CD14-positive monocyte (primary cell): ENCODE measurements around the gene ACSL6. TPM values are rescaled to one million over a fixed set of nuclear protein-coding genes. Genes with fewer than 3 reads are reported as not detected.

Experiments
- DNase-seq, 3 donors: peaks; one replicate each; pipeline ENCODE4 v3.0.0-alpha.2; 2011 to 2022
- H2AFZ ChIP-seq: 2 replicates; pipeline ENCODE4 v1.6.0; 2012; ENCODE audit warnings: mild to moderate bottlenecking, low read depth, low read length, inconsistent platforms; ENCODE audit not compliant: insufficient read depth, poor library complexity, severe bottlenecking
- H3K27ac ChIP-seq, 2 donors: 1 replicate in 1 of 2; 2 replicates in 1 of 2; pipeline ENCODE4 v1.5.1; 2012 to 2013; ENCODE audit warnings: low read length in 2 of 2, control low read depth in 1 of 2, inconsistent platforms in 1 of 2, low read depth in 1 of 2, mild to moderate bottlenecking in 1 of 2
- H3K27me3 ChIP-seq, 2 donors: one replicate each; pipeline versions ENCODE4 v1.6.0 to v1.6.1; 2011 to 2013; ENCODE audit warnings: low read length in 2 of 2; ENCODE audit not compliant: control insufficient read depth in 2 of 2, insufficient read depth in 2 of 2
- H3K36me3 ChIP-seq, 2 donors: replicated peaks in 1 of 2; 1 replicate in 1 of 2; 2 replicates in 1 of 2; pipeline versions ENCODE4 v1.5.1 to v1.6.1; 2012 to 2013; ENCODE audit warnings: low read length in 2 of 2, control low read depth in 1 of 2, inconsistent platforms in 1 of 2, mild to moderate bottlenecking in 1 of 2; ENCODE audit not compliant: insufficient read depth in 2 of 2, control insufficient read depth in 1 of 2
- H3K4me1 ChIP-seq, 2 donors: 1 replicate in 1 of 2; 2 replicates in 1 of 2; pipeline versions ENCODE4 v1.5.1 to v1.6.1; 2012 to 2013; ENCODE audit warnings: low read length in 2 of 2, control low read depth in 1 of 2, inconsistent platforms in 1 of 2, mild to moderate bottlenecking in 1 of 2, moderate library complexity in 1 of 2; ENCODE audit not compliant: insufficient read depth in 2 of 2, control insufficient read depth in 1 of 2
- H3K4me2 ChIP-seq: replicated peaks from 2 replicates; pipeline ENCODE3; 2012; ENCODE audit warnings: low read length, moderate library complexity, mild to moderate bottlenecking; ENCODE audit not compliant: poor library complexity, severe bottlenecking; ENCODE audit errors: extremely low read depth
- H3K4me3 ChIP-seq, 3 experiments: fragments of 200-600 bp in 1 of 3; sonication (generic) in 1 of 3; replicated peaks in 1 of 3; 1 replicate in 2 of 3; 2 replicates in 1 of 3; pipeline ENCODE4 v1.5.1; 2011 to 2013; ENCODE audit warnings: low read length in 3 of 3, mild to moderate bottlenecking in 3 of 3, control low read depth in 2 of 3, low read depth in 2 of 3, inconsistent platforms in 1 of 3, moderate library complexity in 1 of 3
- H3K79me2 ChIP-seq: 2 replicates; pipeline ENCODE4 v1.6.0; 2012; ENCODE audit warnings: mild to moderate bottlenecking, control low read depth, inconsistent platforms, low read length, moderate library complexity; ENCODE audit not compliant: insufficient read depth
- H3K9ac ChIP-seq: 2 replicates; pipeline ENCODE4 v1.6.0; 2017; ENCODE audit warnings: low read length, mild to moderate bottlenecking; ENCODE audit not compliant: insufficient read depth, poor library complexity, severe bottlenecking
- H3K9me3 ChIP-seq, 2 donors: replicated peaks in 1 of 2; 1 replicate in 1 of 2; 2 replicates in 1 of 2; pipeline versions ENCODE4 v1.5.1 to v1.6.1; 2012 to 2013; ENCODE audit warnings: low read length in 2 of 2, control low read depth in 1 of 2; ENCODE audit not compliant: control insufficient read depth in 1 of 2, insufficient read depth in 1 of 2
- H4K20me1 ChIP-seq: 2 replicates; pipeline ENCODE4 v1.6.0; 2012; ENCODE audit warnings: mild to moderate bottlenecking, low read length, control low read depth, moderate library complexity; ENCODE audit not compliant: insufficient read depth
- H3K27ac Mint-ChIP-seq, 7 donors: one replicate each; pipeline ENCODE4 v1.8.0; 2020; ENCODE audit warnings: mild to moderate bottlenecking in 7 of 7, mixed read lengths in 7 of 7, moderate library complexity in 6 of 7, inconsistent platforms in 2 of 7
- H3K27me3 Mint-ChIP-seq, 3 donors: one replicate each; pipeline ENCODE4 v1.8.0; 2021 to 2022; ENCODE audit warnings: low read depth in 3 of 3, mild to moderate bottlenecking in 3 of 3, mixed read lengths in 3 of 3, moderate library complexity in 3 of 3, inconsistent platforms in 1 of 3
- H3K36me3 Mint-ChIP-seq, 2 donors: one replicate each; pipeline ENCODE4 v1.8.0; 2020; ENCODE audit warnings: mixed read lengths in 2 of 2, inconsistent platforms in 1 of 2, mild to moderate bottlenecking in 1 of 2
- H3K4me1 Mint-ChIP-seq: one replicate; pipeline ENCODE4 v1.8.0; 2020; ENCODE audit warnings: mild to moderate bottlenecking, mixed read lengths
- H3K4me3 Mint-ChIP-seq, 2 donors: one replicate each; pipeline ENCODE4 v1.8.0; 2020; ENCODE audit warnings: mild to moderate bottlenecking in 2 of 2, mixed read lengths in 2 of 2, moderate library complexity in 1 of 2
- H3K9me3 Mint-ChIP-seq, 7 donors: one replicate each; pipeline ENCODE4 v1.8.0; 2020 to 2022; ENCODE audit warnings: mixed read lengths in 7 of 7, mild to moderate bottlenecking in 6 of 7, moderate library complexity in 6 of 7, inconsistent platforms in 2 of 7
- CTCF ChIP-seq: fragments of 200-600 bp; IDR thresholded peaks from one replicate; pipeline ENCODE4 v1.8.0; 2022; ENCODE audit warnings: antibody characterized with exemption, mild to moderate bottlenecking
- WGBS: methylation state at CpG from one replicate; pipeline ENCODE4 v1.1.5; 2013; ENCODE audit warnings: missing lambda C conversion rate; ENCODE audit not compliant: insufficient coverage; 5-methylcytosine and 5-hydroxymethylcytosine counted together
- intact Hi-C, 2 donors: fragments of 100-400 bp; cut with micrococcal nuclease; formaldehyde crosslinking; loops; one replicate each; pipeline versions ENCODE4 v1.15.0 to v1.15.1; 2023
- polyA plus RNA-seq, 3 donors: library from polyadenylated mRNA; depleted of rRNA in 1 of 3; unstranded in 2 of 3; stranded (reverse) in 1 of 3; fragments of 300-500 nt in 2 of 3; fragments of >200 nt in 1 of 3; fragmentation: Illumina TruSeq in 2 of 3; gene quantifications; 1 replicate in 2 of 3; 2 replicates in 1 of 3; pipeline ENCODE4 v1.2.3, GENCODE V29; 2012 to 2021

Gene ACSL6
- polyA plus RNA-seq, 3 donors, result 0.45 TPM; not detected in 2

GRCh38 chr5:131997727-131998117 lies 13.7 kb downstream of the ACSL6 start:
- no peak for TF ChIP-seq CTCF
- Histone ChIP-seq H3K9me3 (no peaks in the 10 kb centered on the region), H3K9ac (no peak overlapping the region), H3K4me3 (no peak overlapping the region), H3K27me3 (no peaks in the 10 kb centered on the region), H3K36me3 (no peaks in the 10 kb centered on the region), H2AFZ (no peak overlapping the region), H3K4me1 (peaks cover 0 to 3% of the 10 kb centered on the region in 2 donors), H3K27ac (no peak overlapping the region), H3K4me2 (no peak overlapping the region), H4K20me1 (no peaks in the 10 kb centered on the region), H3K79me2 (no peaks in the 10 kb centered on the region)
- H3K9me3 Mint-ChIP-seq, result no peaks in the 10 kb centered on the region
- peak overlapping the region in 1 of 2 donors; percentile 27 for H3K4me3 Mint-ChIP-seq
- WGBS, result 100% methylated on average over 3 of the region's 3 CpGs
- peaks cover 8% of the 10 kb centered on the region for H3K4me1 Mint-ChIP-seq
- peaks cover 7 to 12% (median 11%) of the 10 kb centered on the region in 3 donors for H3K27me3 Mint-ChIP-seq
- no peak overlapping the region for H3K27ac Mint-ChIP-seq
- no peak for DNase-seq
- no peaks in the 10 kb centered on the region for H3K36me3 Mint-ChIP-seq
- intact Hi-C loops, result no loop called here

- H3K4me1 ChIP-seq, result peaks cover 0 to 3% of the 10 kb centered on the region in 2 donors
- intact Hi-C loops, result no loop called here
- H3K27ac ChIP-seq, result no peak overlapping the region
- peaks cover 7 to 15% (median 8%) of the 10 kb centered on the region in 3 donors for H3K27me3 Mint-ChIP-seq
- no peaks in the 10 kb centered on the region for H3K27me3 ChIP-seq
- no peaks in the 10 kb centered on the region for H3K9me3 Mint-ChIP-seq
- H3K79me2 ChIP-seq, result no peaks in the 10 kb centered on the region
- H4K20me1 ChIP-seq, result no peaks in the 10 kb centered on the region
- no peak for TF ChIP-seq CTCF
- no peaks in the 10 kb centered on the region for H3K36me3 ChIP-seq
- peaks cover 8% of the 10 kb centered on the region for H3K4me1 Mint-ChIP-seq
- no peaks in the 10 kb centered on the region for H3K36me3 Mint-ChIP-seq
- H3K9me3 ChIP-seq, result no peaks in the 10 kb centered on the region
- WGBS, result 100% methylated on average over 2 of the region's 5 CpGs
- H3K27ac Mint-ChIP-seq, result no peak overlapping the region
- no peak for DNase-seq
- H3K4me3 ChIP-seq, result no peak overlapping the region
- no peak overlapping the region for H3K4me2 ChIP-seq
- H3K9ac ChIP-seq, result no peak overlapping the region
- no peak overlapping the region for H3K4me3 Mint-ChIP-seq
- no peak overlapping the region for H2AFZ ChIP-seq
Observed at GRCh38 chr5:131997026-131997726, 14.3 kb downstream of the ACSL6 start.
